HCT116 (cell line): ENCODE results near the gene ARHGEF40.

Experiments
- CTCF ChIP-seq, 3 experiments: fragments of 200-600 bp in 1 of 3; sonication (generic) in 1 of 3; IDR thresholded peaks in 2 of 3; conservative IDR thresholded peaks in 1 of 3; 2 replicates each; pipeline ENCODE4 v1.5.1; 2012 to 2017; ENCODE audit warnings: low read depth in 2 of 3, low read length in 2 of 3, antibody characterized with exemption in 1 of 3, borderline replicate concordance in 1 of 3, control low read depth in 1 of 3, mild to moderate bottlenecking in 1 of 3, mixed read lengths in 1 of 3, mixed run types in 1 of 3, moderate library complexity in 1 of 3; ENCODE audit not compliant: insufficient read depth in 1 of 3
- POLR2A ChIP-seq: IDR thresholded peaks from 2 replicates; pipeline ENCODE4 v1.7.0; 2011; ENCODE audit warnings: borderline replicate concordance; ENCODE audit not compliant: insufficient read depth, insufficient read length; ENCODE audit errors: extremely low read depth
- POLR2AphosphoS5 ChIP-seq: IDR thresholded peaks from 2 replicates; pipeline ENCODE4 v1.6.1; 2011; ENCODE audit warnings: mild to moderate bottlenecking, low read depth, low read length, moderate library complexity
- SIN3A ChIP-seq: IDR thresholded peaks from 2 replicates; pipeline ENCODE4 v1.6.1; 2012; ENCODE audit warnings: low read depth
- ZFX ChIP-seq: fragments of 450-650 bp; IDR thresholded peaks from 2 replicates; pipeline ENCODE4 v1.6.1; 2017
- ZNF274 ChIP-seq: fragments of 200-500 bp; sonication (Bioruptor generic); IDR thresholded peaks from 2 replicates; pipeline ENCODE4 v1.6.1; 2014; ENCODE audit warnings: mild to moderate bottlenecking, low read depth, low read length, inconsistent platforms

- TF ChIP-seq CTCF (IDR thresholded peaks at IDR 0.05 in 2 of 3, conservative IDR thresholded peaks at IDR 0.05 in 1 of 3; ENCODE audit: borderline replicate concordance in 1 of 3, insufficient read depth in 1 of 3, low read depth in 2 of 3, low read length in 2 of 3) (no peak), SIN3A (no peak), ZNF274 (no peak), POLR2AphosphoS5 (no peak), POLR2A (no peak), ZFX (no peak)
Measured at GRCh38 chr14:21072781-21073339, 2.8 kb downstream of the ARHGEF40 start.
